Breast epithelium (tissue), 4 donors: ENCODE measurements around the gene CCDC88C. TPM values are rescaled to one million over a fixed set of nuclear protein-coding genes. Genes with fewer than 3 reads are reported as not detected.

ENCODE experiments used
- DNase-seq, 2 donors: peaks; one replicate each; pipeline ENCODE4 v3.0.0-alpha.2; 2019; ENCODE audit warnings: low spot score in 2 of 2
- H3K27ac ChIP-seq, 2 donors: fragments of 200-600 bp; sonication (generic) in 1 of 2; one replicate each; pipeline ENCODE4 v1.5.1; 2016 to 2019; ENCODE audit warnings: mild to moderate bottlenecking in 1 of 2
- H3K27me3 ChIP-seq, 2 donors: fragments of 200-600 bp; sonication (generic) in 1 of 2; one replicate each; pipeline versions ENCODE4 v1.5.1 to v1.6.0; 2017 to 2019; ENCODE audit warnings: control low read depth in 1 of 2, mild to moderate bottlenecking in 1 of 2
- H3K36me3 ChIP-seq: fragments of 200-600 bp; one replicate; pipeline ENCODE4 v1.5.1; 2019
- H3K4me1 ChIP-seq, 2 donors: fragments of 200-600 bp; sonication (generic); one replicate each; pipeline ENCODE4 v1.5.1; 2016 to 2019; ENCODE audit warnings: control low read depth in 1 of 2
- H3K4me3 ChIP-seq, 3 donors: fragments of 200-600 bp; sonication (generic); 1 replicate in 2 of 3; 2 replicates in 1 of 3; pipeline ENCODE4 v1.5.1; 2016 to 2019; ENCODE audit warnings: mild to moderate bottlenecking in 3 of 3, moderate library complexity in 2 of 3
- H3K9me3 ChIP-seq, 2 donors: fragments of 200-600 bp; sonication (generic) in 1 of 2; one replicate each; pipeline ENCODE4 v1.5.1; 2016 to 2019; ENCODE audit warnings: control low read depth in 1 of 2
- POLR2A ChIP-seq: fragments of 450-650 bp; IDR thresholded peaks from one replicate; pipeline ENCODE4 v1.6.1; 2016; ENCODE audit warnings: antibody characterized with exemption, mild to moderate bottlenecking, moderate library complexity
- POLR2AphosphoS5 ChIP-seq, 3 donors: sonication (generic); formaldehyde crosslinking; IDR thresholded peaks; one replicate each; pipeline ENCODE4 v1.6.1; 2017; ENCODE audit warnings: antibody characterized with exemption in 3 of 3
- intact Hi-C: fragments of 100-400 bp; cut with DNase I; formaldehyde crosslinking; loops from one replicate; pipeline ENCODE4 v1.15.1; 2023; ENCODE audit warnings: low total_unique reads
- total RNA-seq, 3 donors: library from RNA; depleted of rRNA; stranded (reverse); fragments of >200 nt; gene quantifications; one replicate each; pipeline ENCODE4 v1.1.0, GENCODE V29; 2016
- TF ChIP-seq, protein P1 (sequence below), 3 donors: fragments of 450-650 bp; IDR thresholded peaks; one replicate each; pipeline ENCODE4 v1.5.1; 2016 to 2017; ENCODE audit warnings: antibody characterized with exemption in 3 of 3, mild to moderate bottlenecking in 3 of 3, moderate library complexity in 3 of 3

The CCDC88C gene
- total RNA-seq, 3 donors from 2014 or later = 5.8 to 25.9 (median 19.3) TPM

DNA sequence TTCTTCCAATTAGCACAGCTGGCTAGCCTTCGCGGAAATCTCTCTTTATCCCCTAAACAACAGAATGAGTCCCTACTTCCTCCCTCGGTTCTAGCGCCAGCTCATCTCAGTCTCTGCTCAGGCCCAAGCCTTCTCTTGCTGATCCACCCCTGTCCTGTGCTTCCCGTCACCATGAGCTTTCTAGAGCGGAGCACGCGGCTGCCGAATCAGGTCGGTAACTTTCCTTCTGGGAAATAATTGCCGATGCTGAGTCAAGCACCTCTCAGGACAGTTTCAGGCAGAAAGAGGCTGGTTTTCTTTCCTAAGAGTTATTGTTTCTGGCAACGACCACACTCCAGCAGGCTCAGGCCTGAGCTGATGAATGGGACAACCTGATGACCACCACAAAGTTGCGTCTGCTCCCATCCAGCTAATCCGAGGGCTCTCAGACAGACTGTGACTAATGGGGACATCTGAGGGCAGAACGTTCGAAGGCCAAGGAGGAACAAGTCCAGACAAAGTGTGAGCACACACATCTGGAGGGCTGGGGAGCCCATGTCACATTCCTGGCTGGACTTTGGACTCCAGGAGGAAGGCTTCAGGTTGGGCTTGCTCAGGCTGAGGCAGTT is 159.5 kb downstream of the CCDC88C start:
- no peak for DNase-seq
- no peaks in the 10 kb centered on the region for H3K36me3 ChIP-seq
- no peak overlapping the region for H3K27ac ChIP-seq
- no peaks in the 10 kb centered on the region for H3K4me1 ChIP-seq
- no peak overlapping the region for H3K4me3 ChIP-seq
- no peaks in the 10 kb centered on the region for H3K27me3 ChIP-seq
- intact Hi-C loops = no loop called here
- no peaks in the 10 kb centered on the region for H3K9me3 ChIP-seq
- no peak for TF ChIP-seq POLR2A
- TF ChIP-seq, protein P1, sequence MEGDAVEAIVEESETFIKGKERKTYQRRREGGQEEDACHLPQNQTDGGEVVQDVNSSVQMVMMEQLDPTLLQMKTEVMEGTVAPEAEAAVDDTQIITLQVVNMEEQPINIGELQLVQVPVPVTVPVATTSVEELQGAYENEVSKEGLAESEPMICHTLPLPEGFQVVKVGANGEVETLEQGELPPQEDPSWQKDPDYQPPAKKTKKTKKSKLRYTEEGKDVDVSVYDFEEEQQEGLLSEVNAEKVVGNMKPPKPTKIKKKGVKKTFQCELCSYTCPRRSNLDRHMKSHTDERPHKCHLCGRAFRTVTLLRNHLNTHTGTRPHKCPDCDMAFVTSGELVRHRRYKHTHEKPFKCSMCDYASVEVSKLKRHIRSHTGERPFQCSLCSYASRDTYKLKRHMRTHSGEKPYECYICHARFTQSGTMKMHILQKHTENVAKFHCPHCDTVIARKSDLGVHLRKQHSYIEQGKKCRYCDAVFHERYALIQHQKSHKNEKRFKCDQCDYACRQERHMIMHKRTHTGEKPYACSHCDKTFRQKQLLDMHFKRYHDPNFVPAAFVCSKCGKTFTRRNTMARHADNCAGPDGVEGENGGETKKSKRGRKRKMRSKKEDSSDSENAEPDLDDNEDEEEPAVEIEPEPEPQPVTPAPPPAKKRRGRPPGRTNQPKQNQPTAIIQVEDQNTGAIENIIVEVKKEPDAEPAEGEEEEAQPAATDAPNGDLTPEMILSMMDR (IDR thresholded peaks at IDR 0.05) = no peak
- no peak for TF ChIP-seq POLR2AphosphoS5 (IDR thresholded peaks at IDR 0.05)

DNA sequence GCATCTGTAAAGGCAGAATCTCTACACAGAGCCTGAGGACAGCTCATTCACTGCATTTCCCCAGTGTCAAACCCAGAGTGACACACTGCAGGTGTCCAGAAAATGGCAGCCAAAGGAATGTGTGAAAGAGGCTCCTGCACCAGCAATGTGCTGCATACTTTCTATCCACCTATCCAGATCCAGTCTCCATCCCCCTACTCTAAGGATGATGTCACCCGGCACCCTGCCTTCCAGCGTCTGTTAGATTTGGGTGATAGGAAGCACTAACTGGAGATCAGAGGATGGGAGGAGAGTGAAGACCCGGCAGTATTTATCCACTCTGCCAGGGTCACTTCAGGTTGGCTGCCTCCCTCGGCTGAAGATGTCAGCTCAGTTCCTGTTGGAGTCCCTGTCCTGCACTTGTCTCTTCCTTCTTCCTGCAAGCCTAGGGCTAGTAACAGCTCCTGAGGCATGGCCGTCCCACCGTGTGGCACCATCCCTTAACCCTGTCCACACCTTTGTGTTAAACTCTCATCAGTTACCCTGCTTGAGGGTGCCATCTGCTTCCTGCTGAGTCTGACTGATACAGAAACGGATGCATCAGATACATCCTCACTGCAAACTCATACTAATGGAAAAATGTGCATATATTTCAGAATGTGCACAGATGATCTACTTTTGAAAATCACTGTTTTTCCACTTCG is 160.2 kb downstream of the CCDC88C start:
- intact Hi-C loops = no loop called here
- Histone ChIP-seq H3K4me1 (peaks cover 0 to 4% of the 10 kb centered on the region in 2 donors), H3K36me3 (no peaks in the 10 kb centered on the region), H3K27me3 (no peaks in the 10 kb centered on the region), H3K4me3 (no peak overlapping the region), H3K9me3 (no peaks in the 10 kb centered on the region), H3K27ac (no peak overlapping the region)
- TF ChIP-seq, protein P1 (IDR thresholded peaks at IDR 0.05) = no peak
- TF ChIP-seq POLR2AphosphoS5 (IDR thresholded peaks at IDR 0.05) (no peak), POLR2A (no peak)
- DNase-seq = no peak

DNA sequence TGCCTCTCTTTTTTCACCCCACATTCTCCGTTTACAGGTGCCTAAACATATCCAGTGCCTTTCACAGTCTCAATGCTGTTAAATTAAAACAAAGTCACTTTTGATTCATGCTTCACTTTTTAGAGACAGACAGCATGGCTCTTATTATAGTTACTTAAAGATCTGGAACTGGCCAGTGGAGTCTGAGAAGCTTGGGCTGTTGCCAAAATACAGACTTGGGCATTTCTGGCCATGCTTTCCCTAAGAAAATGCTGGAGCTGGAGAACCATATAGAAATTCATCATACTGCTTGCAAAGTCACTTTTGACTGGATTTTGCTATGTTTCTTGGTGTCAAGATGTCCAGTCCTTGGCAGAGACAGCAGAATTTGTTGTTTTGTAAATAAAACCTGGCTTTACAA is 161.0 kb downstream of the CCDC88C start:
- H3K27ac ChIP-seq = no peak overlapping the region
- peaks cover 0 to 4% of the 10 kb centered on the region in 2 donors for H3K4me1 ChIP-seq
- no peak overlapping the region for H3K4me3 ChIP-seq
- no peak for DNase-seq
- no peaks in the 10 kb centered on the region for H3K27me3 ChIP-seq
- TF ChIP-seq POLR2A (no peak), POLR2AphosphoS5 (IDR thresholded peaks at IDR 0.05) (no peak)
- TF ChIP-seq, protein P1 (IDR thresholded peaks at IDR 0.05) = no peak
- intact Hi-C loops = no loop called here
- no peaks in the 10 kb centered on the region for H3K9me3 ChIP-seq
- no peaks in the 10 kb centered on the region for H3K36me3 ChIP-seq

DNA sequence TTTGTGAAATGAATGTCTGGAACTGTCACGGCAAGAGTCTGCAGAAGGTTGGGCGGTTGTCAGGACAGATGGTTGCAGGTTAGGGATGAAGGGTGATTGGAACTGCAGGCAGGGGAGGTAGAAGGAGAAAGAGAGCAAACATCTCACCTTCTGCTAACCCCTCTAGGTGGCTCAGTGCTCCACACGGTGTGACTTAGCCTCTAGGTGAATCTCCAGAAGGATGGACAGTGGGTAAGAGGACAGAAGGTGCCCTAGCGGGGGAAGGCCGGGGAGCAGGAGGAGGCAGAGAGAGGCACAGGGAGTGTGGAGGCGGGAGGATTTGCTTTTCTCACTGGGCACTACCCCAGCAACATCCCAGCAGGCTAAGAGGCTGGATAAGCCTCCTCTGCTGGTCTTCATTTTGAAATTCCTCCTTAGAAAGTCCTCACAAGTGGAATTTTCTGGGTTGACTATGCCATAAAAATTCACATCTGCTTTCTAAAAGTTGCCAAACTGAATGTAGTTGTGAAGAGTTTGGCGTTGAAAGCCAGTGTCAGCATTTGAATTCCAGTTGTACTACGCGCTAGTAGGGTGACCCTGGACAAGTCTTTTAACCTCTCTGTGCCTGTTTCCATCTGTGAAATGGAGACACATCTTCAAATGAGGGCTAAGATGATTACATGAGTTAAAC is 162.5 kb downstream of the CCDC88C start:
- no peak for DNase-seq
- H3K27me3 ChIP-seq = no peaks in the 10 kb centered on the region
- intact Hi-C loops = no loop called here
- no peak overlapping the region for H3K27ac ChIP-seq
- no peak overlapping the region for H3K4me3 ChIP-seq
- no peaks in the 10 kb centered on the region for H3K36me3 ChIP-seq
- H3K9me3 ChIP-seq = no peaks in the 10 kb centered on the region
- TF ChIP-seq POLR2AphosphoS5 (IDR thresholded peaks at IDR 0.05) (no peak), POLR2A (no peak)
- TF ChIP-seq, protein P1 (IDR thresholded peaks at IDR 0.05) = no peak
- H3K4me1 ChIP-seq = peaks cover 0 to 4% of the 10 kb centered on the region in 2 donors

DNA sequence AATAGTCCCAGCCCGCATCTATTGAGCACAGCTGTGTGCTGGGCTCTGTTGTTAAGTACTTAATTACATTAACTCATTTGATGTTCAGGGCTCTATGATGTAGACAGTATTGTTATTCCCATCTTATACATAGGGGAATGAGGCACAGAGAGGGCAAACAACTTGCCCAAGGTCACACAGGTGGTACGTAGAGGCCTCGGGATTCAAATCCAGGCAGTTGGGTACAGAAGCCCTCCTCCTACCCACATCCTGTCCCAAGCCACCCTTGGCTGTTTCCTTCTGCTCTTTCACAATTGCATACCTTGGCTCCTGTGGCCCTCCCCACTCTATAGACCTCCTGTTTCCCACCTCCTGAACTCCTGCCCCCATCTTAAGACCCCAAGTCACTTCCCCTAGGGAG is 163.2 kb downstream of the CCDC88C start:
- H3K4me1 ChIP-seq = peaks cover 0 to 4% of the 10 kb centered on the region in 2 donors
- TF ChIP-seq POLR2AphosphoS5 (IDR thresholded peaks at IDR 0.05) (no peak), POLR2A (no peak)
- TF ChIP-seq, protein P1 (IDR thresholded peaks at IDR 0.05) = no peak
- no peaks in the 10 kb centered on the region for H3K9me3 ChIP-seq
- no peak for DNase-seq
- intact Hi-C loops = no loop called here
- no peaks in the 10 kb centered on the region for H3K27me3 ChIP-seq
- H3K36me3 ChIP-seq = no peaks in the 10 kb centered on the region
- H3K4me3 ChIP-seq = no peak overlapping the region
- H3K27ac ChIP-seq = no peak overlapping the region
